ENCODE results near the gene FOXO3. TPM values are rescaled to one million over a fixed set of nuclear protein-coding genes. Genes with fewer than 3 reads are reported as not detected.

FOXO3 gene
- total RNA-seq, 1 experiment from 2014 or later, result 22.1 TPM

DNA sequence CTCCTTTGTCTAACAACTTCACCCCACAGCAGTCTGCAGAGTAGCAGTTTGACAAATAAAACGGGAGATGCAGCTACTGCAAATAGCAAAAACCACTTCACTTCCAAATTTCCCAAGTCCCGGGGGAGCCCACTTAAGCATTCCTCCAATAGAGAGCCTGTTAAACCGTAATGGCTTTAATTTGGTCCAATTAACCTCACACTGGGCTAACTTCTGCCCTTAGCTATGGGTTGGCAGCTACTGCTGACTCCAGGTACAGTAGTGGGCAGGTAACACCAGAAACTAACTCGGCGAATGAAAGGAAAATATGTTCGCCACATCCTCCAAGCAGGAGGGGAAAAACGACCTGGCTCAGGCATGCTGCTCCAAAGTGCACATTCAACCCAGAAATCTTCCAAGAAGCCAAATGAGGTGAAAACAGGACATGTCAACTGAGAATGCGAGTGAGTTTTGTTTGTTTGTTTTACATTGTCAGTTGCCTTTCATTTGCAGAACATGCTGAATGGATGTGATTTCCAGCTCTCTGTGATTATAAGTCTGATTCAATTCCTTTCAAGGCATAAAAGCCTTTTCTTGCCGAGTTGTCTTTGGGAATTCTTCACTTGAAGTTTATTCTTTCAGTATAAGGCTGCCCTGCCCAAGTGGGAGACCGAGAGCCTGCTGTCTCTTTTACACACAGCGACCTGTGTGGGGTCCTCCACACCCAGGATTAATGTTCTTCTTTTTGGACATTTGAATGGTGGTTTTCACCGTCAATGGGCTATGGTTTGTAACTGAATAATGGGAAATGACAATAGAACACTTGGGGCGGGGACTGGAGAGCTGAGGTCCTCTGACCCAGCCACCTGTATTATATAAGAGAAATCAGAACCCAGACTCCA is 170.2 kb downstream of the FOXO3 start:
- Histone ChIP-seq H2BK20ac (ENCODE audit: low read depth, low read length, poor library complexity, severe bottlenecking) (no peak overlapping the region), H3T11ph (ENCODE audit: low read length) (no peak overlapping the region), H2AFZ (ENCODE audit: low read length) (peak overlapping the region; percentile 54), H3K18ac (ENCODE audit: insufficient read length, low read depth, low read length) (no peak overlapping the region), H3K79me2 (ENCODE audit: insufficient read depth, low read length) (no peaks in the 10 kb centered on the region), H3K23ac (ENCODE audit: insufficient read length, low read depth, low read length) (no peak overlapping the region), H2BK15ac (ENCODE audit: low read depth, low read length) (no peak overlapping the region), H3K14ac (ENCODE audit: insufficient read depth, low read length) (peak overlapping the region; percentile 26; the same call in 1 of the 2 replicates), H3K9ac (ENCODE audit: extremely low read depth, insufficient read length, low read length) (no peak overlapping the region), H3K56ac (ENCODE audit: insufficient read length, low read depth, low read length) (no peak overlapping the region), H4K91ac (ENCODE audit: insufficient read length, low read depth, low read length) (no peak overlapping the region), H3K9me3 (ENCODE audit: control insufficient read depth, low read depth, low read length) (no peaks in the 10 kb centered on the region), H2BK12ac (ENCODE audit: insufficient read length, low read depth, low read length) (no peak overlapping the region), H3K4ac (ENCODE audit: low read depth, low read length) (no peak overlapping the region), H3K23me2 (ENCODE audit: insufficient read length, low read depth, low read length, poor library complexity, severe bottlenecking) (no peaks in the 10 kb centered on the region), H4K5ac (ENCODE audit: insufficient read length, low read depth, low read length) (peak overlapping the region; percentile 65), H3K79me1 (ENCODE audit: insufficient read depth, low read depth, low read length, poor library complexity, severe bottlenecking) (no peaks in the 10 kb centered on the region), H2BK120ac (ENCODE audit: low read depth, low read length, poor library complexity, severe bottlenecking) (no peak overlapping the region), H4K8ac (replicated peaks; ENCODE audit: insufficient read length, low read depth, low read length) (no peak overlapping the region), H3K4me1 (ENCODE audit: insufficient read depth, low read length) (peaks cover 13% of the 10 kb centered on the region; the same call in 1 of the 2 replicates), H3K27ac (ENCODE audit: insufficient read length, low read depth, low read length) (no peak overlapping the region), H4K20me1 (ENCODE audit: control insufficient read depth, insufficient read depth, insufficient read length) (no peaks in the 10 kb centered on the region), H3K27me3 (ENCODE audit: insufficient read depth, low read length) (no peaks in the 10 kb centered on the region), H2BK5ac (ENCODE audit: insufficient read length, low read length) (no peak overlapping the region), H3K4me2 (ENCODE audit: insufficient read depth, insufficient read length, low read length) (peak overlapping the region; percentile 58), H2AK5ac (ENCODE audit: insufficient read length, low read length) (no peak overlapping the region)
- no CpG with 5 or more reads among the region's 13 CpGs for WGBS (ENCODE audit: extremely low coverage, insufficient read length, low lambda C conversion rate)
- H3K36me3 Mint-ChIP-seq (ENCODE audit: insufficient read depth in 1 of 3, low read depth in 3 of 3), result no peaks in the 10 kb centered on the region
- peaks cover 52% of the 10 kb centered on the region for H3K27me3 Mint-ChIP-seq (ENCODE audit: low read depth)
- H3K27ac Mint-ChIP-seq, result no peak overlapping the region
- H3K4me1 Mint-ChIP-seq, result peaks cover 62 to 63% of the 10 kb centered on the region in 2 experiments
- peak overlapping the region; percentile 6 to 24; a peak in 1 of 5 replicates for H3K4me3 Mint-ChIP-seq
- TF ChIP-seq, protein P1, sequence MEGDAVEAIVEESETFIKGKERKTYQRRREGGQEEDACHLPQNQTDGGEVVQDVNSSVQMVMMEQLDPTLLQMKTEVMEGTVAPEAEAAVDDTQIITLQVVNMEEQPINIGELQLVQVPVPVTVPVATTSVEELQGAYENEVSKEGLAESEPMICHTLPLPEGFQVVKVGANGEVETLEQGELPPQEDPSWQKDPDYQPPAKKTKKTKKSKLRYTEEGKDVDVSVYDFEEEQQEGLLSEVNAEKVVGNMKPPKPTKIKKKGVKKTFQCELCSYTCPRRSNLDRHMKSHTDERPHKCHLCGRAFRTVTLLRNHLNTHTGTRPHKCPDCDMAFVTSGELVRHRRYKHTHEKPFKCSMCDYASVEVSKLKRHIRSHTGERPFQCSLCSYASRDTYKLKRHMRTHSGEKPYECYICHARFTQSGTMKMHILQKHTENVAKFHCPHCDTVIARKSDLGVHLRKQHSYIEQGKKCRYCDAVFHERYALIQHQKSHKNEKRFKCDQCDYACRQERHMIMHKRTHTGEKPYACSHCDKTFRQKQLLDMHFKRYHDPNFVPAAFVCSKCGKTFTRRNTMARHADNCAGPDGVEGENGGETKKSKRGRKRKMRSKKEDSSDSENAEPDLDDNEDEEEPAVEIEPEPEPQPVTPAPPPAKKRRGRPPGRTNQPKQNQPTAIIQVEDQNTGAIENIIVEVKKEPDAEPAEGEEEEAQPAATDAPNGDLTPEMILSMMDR (conservative IDR thresholded peaks at IDR 0.05), result no peak
- DNase-seq, result no peak
- no peaks in the 10 kb centered on the region; a peak in 1 of 5 replicates for H3K9me3 Mint-ChIP-seq
